ENCODE results near the gene NLGN1. TPM values are rescaled to one million over a fixed set of nuclear protein-coding genes. Genes with fewer than 3 reads are reported as not detected.

NLGN1 gene
- total RNA-seq, 1 experiment from 2014 or later = not detected

GRCh38 chr3:173887888-173888287 lies 490.3 kb downstream of the NLGN1 start:
- no peaks in the 10 kb centered on the region for H3K4me1 ChIP-seq (ENCODE audit: control insufficient read depth in 1 of 2, insufficient read depth in 2 of 2, low read length in 2 of 2)
- H3K27ac ChIP-seq (ENCODE audit: low read depth, low read length) = no peak overlapping the region
- intact Hi-C loops (cut with micrococcal nuclease) = no loop called here
- no peaks in the 10 kb centered on the region for H4K20me1 ChIP-seq (ENCODE audit: insufficient read depth)
- H3K36me3 ChIP-seq (ENCODE audit: control insufficient read depth in 1 of 2, insufficient read depth in 2 of 2, low read length in 2 of 2) = no peaks in the 10 kb centered on the region
- H2AFZ ChIP-seq (ENCODE audit: low read depth, low read length, poor library complexity, severe bottlenecking) = no peak overlapping the region
- ATAC-seq (no peak), DNase-seq (ENCODE audit: low read depth, low spot score) (no peak)
- ChIA-PET POLR2A (no interaction called here), CTCF (no interaction called here), RAD21 (ENCODE audit: low non-redundant PET in 1 of 2, low total read pairs in 2 of 2, uncharacterized antibody in 2 of 2, unreplicated experiment in 2 of 2) (no interaction called here)
- H3K79me2 ChIP-seq (ENCODE audit: insufficient read depth, low read length) = no peaks in the 10 kb centered on the region
- H3K4me3 ChIP-seq (replicated peaks in 1 of 2; ENCODE audit: low read depth in 1 of 2, low read length in 2 of 2) = no peak overlapping the region
- no peaks in the 10 kb centered on the region for H3K27me3 ChIP-seq (ENCODE audit: insufficient read depth, low read length)
- TF ChIP-seq CTCF (IDR thresholded peaks at IDR 0.05 in 2 of 3, conservative IDR thresholded peaks at IDR 0.05 in 1 of 3; ENCODE audit: borderline replicate concordance in 1 of 3, insufficient read depth in 1 of 3, low read depth in 2 of 3, low read length in 2 of 3) (no peak), REST (IDR thresholded peaks at IDR 0.05; ENCODE audit: low read depth) (no peak), SP1 (IDR thresholded peaks at IDR 0.05; ENCODE audit: low read depth) (no peak), POLR2AphosphoS5 (IDR thresholded peaks at IDR 0.05; ENCODE audit: low read depth, low read length) (no peak)
- BruUV-seq (replicated peaks) = no TSS peak
- no peak overlapping the region for H3K4me2 ChIP-seq (ENCODE audit: low read length)
- H3K9me2 ChIP-seq (ENCODE audit: insufficient read depth) = no peaks in the 10 kb centered on the region
- H3K9me3 ChIP-seq (ENCODE audit: control insufficient read depth in 1 of 2, insufficient read depth in 1 of 2, low read depth in 1 of 2, low read length in 2 of 2) = no peaks in the 10 kb centered on the region
- H3K9ac ChIP-seq (ENCODE audit: low read length) = no peak overlapping the region
